Transverse colon (tissue), 4 donors: Measurements from ENCODE around the gene MARCHF3. TPM values are rescaled to one million over a fixed set of nuclear protein-coding genes. Genes with fewer than 3 reads are reported as not detected.
"Not testable (repeated sequence)": the region's sequence is repeated elsewhere in the genome, so short reads cannot be mapped to it uniquely, and the experiment has no call there.

Experiments used
- DNase-seq: peaks from one replicate; pipeline ENCODE4 v3.0.0-alpha.2; 2019
- H3K27ac ChIP-seq, 4 donors: fragments of 200-600 bp; sonication (generic); 2 replicates each; pipeline ENCODE4 v1.5.1; 2016 to 2018; ENCODE audit warnings: inconsistent platforms in 4 of 4
- H3K27me3 ChIP-seq: fragments of 200-600 bp; sonication (generic); 2 replicates; pipeline ENCODE4 v1.5.1; 2017; ENCODE audit warnings: inconsistent platforms
- H3K36me3 ChIP-seq, 4 donors: fragments of 200-600 bp; sonication (generic); 2 replicates each; pipeline ENCODE4 v1.5.1; 2017 to 2019; ENCODE audit warnings: inconsistent platforms in 4 of 4
- H3K4me1 ChIP-seq, 4 donors: fragments of 200-600 bp; sonication (generic); 2 replicates each; pipeline ENCODE4 v1.5.1; 2017 to 2020; ENCODE audit warnings: inconsistent platforms in 4 of 4
- H3K4me3 ChIP-seq, 4 donors: fragments of 200-600 bp; sonication (generic); 1 replicate in 1 of 4; 2 replicates in 3 of 4; pipeline versions ENCODE4 v1.5.1 to v1.6.1; 2017 to 2019; ENCODE audit warnings: inconsistent platforms in 4 of 4
- H3K9me3 ChIP-seq, 2 donors: fragments of 200-600 bp; sonication (generic); 2 replicates each; pipeline ENCODE4 v1.5.1; 2017 to 2019; ENCODE audit warnings: inconsistent platforms in 2 of 2
- CTCF ChIP-seq, 5 experiments: fragments of 200-600 bp in 3 of 5; fragments of 450-650 bp in 2 of 5; sonication (generic) in 3 of 5; IDR thresholded peaks; 1 replicate in 2 of 5; 2 replicates in 3 of 5; pipeline ENCODE4 v1.5.1; 2016 to 2017; ENCODE audit warnings: antibody characterized with exemption in 5 of 5, inconsistent platforms in 3 of 5, mild to moderate bottlenecking in 2 of 5, moderate library complexity in 1 of 5
- EP300 ChIP-seq: sonication (generic); formaldehyde crosslinking; IDR thresholded peaks from one replicate; pipeline ENCODE4 v1.6.1; 2017; ENCODE audit warnings: antibody characterized with exemption, low read depth
- POLR2A ChIP-seq: fragments of 450-650 bp; IDR thresholded peaks from one replicate; pipeline ENCODE4 v1.6.1; 2016; ENCODE audit warnings: antibody characterized with exemption, mild to moderate bottlenecking, moderate library complexity
- POLR2AphosphoS5 ChIP-seq, 3 donors: sonication (generic); formaldehyde crosslinking; IDR thresholded peaks; one replicate each; pipeline ENCODE4 v1.6.1; 2016; ENCODE audit warnings: antibody characterized with exemption in 3 of 3
- WGBS, 2 donors: methylation state at CpG; one replicate each; pipeline ENCODE4 v1.1.5; 2018; ENCODE audit warnings: low coverage in 1 of 2; 5-methylcytosine and 5-hydroxymethylcytosine counted together
- in situ Hi-C, 4 donors: fragments of 200-750 bp; cut with MboI; loops; one replicate each; pipeline versions ENCODE4 v1.15.0 to v1.15.1; 2017; ENCODE audit warnings: low sequenced_read_pairs in 3 of 4, low pct_ligation_motif_present in 1 of 4, low pct_unique_long_range_greater_than_20kb in 1 of 4
- intact Hi-C: fragments of 100-400 bp; cut with DNase I; formaldehyde crosslinking; loops from one replicate; pipeline ENCODE4 v1.15.1; 2023; ENCODE audit warnings: low total_unique reads
- total RNA-seq, 4 donors: library from RNA; depleted of rRNA; stranded (reverse); fragments of >200 nt; gene quantifications; one replicate each; pipeline ENCODE4 v1.1.0, GENCODE V29; 2016

Gene MARCHF3
- total RNA-seq, 4 donors from 2014 or later = 20.3 to 29.6 (median 23.0) TPM

- no peaks in the 10 kb centered on the region for H3K9me3 ChIP-seq
- H3K4me3 ChIP-seq = no peak overlapping the region
- no peak for DNase-seq
- in situ Hi-C loops = no loop called here
- no peaks in the 10 kb centered on the region for H3K36me3 ChIP-seq
- intact Hi-C loops = loop anchor here (10.0 kb wide), 1 partner anchor 168 kb away; no protein-coding TSS in a partner anchor
- H3K27ac ChIP-seq = no peak overlapping the region
- no peak for TF ChIP-seq POLR2A
- no peak for TF ChIP-seq POLR2AphosphoS5 (IDR thresholded peaks at IDR 0.05)
- no peak for TF ChIP-seq CTCF (IDR thresholded peaks at IDR 0.05)
- TF ChIP-seq EP300 = no peak
- WGBS, 2 donors = 82% methylated on average over 2 to 3 of the region's 3 CpGs
- H3K27me3 ChIP-seq = no peaks in the 10 kb centered on the region
- peaks cover 0 to 14% (median 0%) of the 10 kb centered on the region in 4 donors for H3K4me1 ChIP-seq
These were observed 7.5 kb downstream of the MARCHF3 start for GRCh38 chr5:127022846-127023245.

GRCh38 chr5:127019928-127020327, 10.4 kb downstream of the MARCHF3 start:
- Histone ChIP-seq H3K27ac (no peak overlapping the region), H3K36me3 (no peaks in the 10 kb centered on the region), H3K4me1 (peaks cover 0 to 7% (median 0%) of the 10 kb centered on the region in 4 donors), H3K9me3 (no peaks in the 10 kb centered on the region), H3K27me3 (no peaks in the 10 kb centered on the region), H3K4me3 (no peak overlapping the region)
- DNase-seq = no peak
- intact Hi-C loops = loop anchor here (10.0 kb wide), 1 partner anchor 165 kb away; no protein-coding TSS in a partner anchor
- TF ChIP-seq CTCF (IDR thresholded peaks at IDR 0.05) = no peak
- in situ Hi-C loops = no loop called here
- 38 to 50% methylated on average over 1 of the region's 1 CpG for WGBS, 2 donors

DNA sequence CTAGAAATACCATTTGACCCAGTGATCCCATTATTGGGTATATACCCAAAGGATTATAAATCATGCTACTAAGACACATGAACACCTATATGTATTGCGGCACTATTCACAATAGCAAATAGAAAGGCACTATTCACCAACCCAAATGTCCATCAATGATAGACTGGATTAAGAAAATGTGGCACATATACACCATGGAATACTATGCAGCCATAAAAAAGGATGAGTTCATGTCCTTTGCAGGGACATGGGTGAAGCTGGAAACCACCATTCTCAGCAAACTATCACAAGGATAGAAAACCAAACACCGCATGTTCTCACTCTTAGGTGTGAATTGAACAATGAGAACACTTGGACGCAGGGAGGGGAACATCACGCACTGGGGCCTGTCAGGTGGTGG, 13.6 kb downstream of the MARCHF3 start:
- H3K9me3 ChIP-seq, in situ Hi-C loops, intact Hi-C loops, DNase-seq, H3K27ac ChIP-seq, H3K36me3 ChIP-seq, H3K4me3 ChIP-seq, H3K27me3 ChIP-seq: not testable (repeated sequence)
- peaks cover 8 to 34% (median 11%) of the 10 kb centered on the region in 4 donors for H3K4me1 ChIP-seq
- WGBS, 2 donors = 96% methylated on average over 4 of the region's 4 CpGs

GRCh38 chr5:127015716-127016115, 14.6 kb downstream of the MARCHF3 start:
- no peak for TF ChIP-seq EP300
- no peak for TF ChIP-seq POLR2A
- TF ChIP-seq POLR2AphosphoS5 (IDR thresholded peaks at IDR 0.05) = no peak
- TF ChIP-seq CTCF (IDR thresholded peaks at IDR 0.05) = no peak
- no peaks in the 10 kb centered on the region for H3K27me3 ChIP-seq
- H3K4me3 ChIP-seq = no peak overlapping the region
- in situ Hi-C loops (no loop called here), intact Hi-C loops (no loop called here)
- H3K9me3 ChIP-seq = no peaks in the 10 kb centered on the region
- DNase-seq = no peak
- H3K36me3 ChIP-seq = no peaks in the 10 kb centered on the region
- 54 to 75% methylated on average over 3 to 4 of the region's 4 CpGs for WGBS, 2 donors
- peak overlapping the region; percentile 71 to 74 (median 73) for H3K27ac ChIP-seq
- peaks cover 8 to 34% (median 11%) of the 10 kb centered on the region in 4 donors for H3K4me1 ChIP-seq

DNA sequence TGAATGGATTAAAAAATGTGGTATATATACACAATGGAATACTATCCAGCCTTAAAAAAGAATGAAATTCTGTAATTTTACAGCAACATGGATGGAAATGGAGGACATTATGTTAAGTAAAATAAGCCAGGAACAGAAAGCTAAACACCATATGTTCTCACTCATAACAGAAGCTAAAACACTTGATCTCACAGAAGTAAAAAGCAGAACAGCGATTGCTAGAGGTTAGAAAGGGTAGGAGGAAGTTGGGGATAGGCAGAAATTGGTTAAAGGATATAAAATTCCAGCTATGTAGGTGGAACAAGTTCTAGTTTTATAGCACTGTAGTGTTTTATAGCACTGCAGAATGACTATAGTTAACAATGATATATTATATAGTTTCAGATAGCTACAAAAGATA, 15.8 kb downstream of the MARCHF3 start:
- Histone ChIP-seq H3K4me1 (peaks cover 8 to 35% (median 19%) of the 10 kb centered on the region in 4 donors), H3K27ac (peak overlapping the region; percentile 71 to 74 (median 73)), H3K4me3 (peak overlapping the region in 1 of 4 donors; percentile 12), H3K36me3 (no peaks in the 10 kb centered on the region), H3K27me3 (no peaks in the 10 kb centered on the region), H3K9me3 (no peaks in the 10 kb centered on the region)
- TF ChIP-seq POLR2AphosphoS5 (IDR thresholded peaks at IDR 0.05) (no peak), EP300 (no peak), CTCF (IDR thresholded peaks at IDR 0.05) (no peak), POLR2A (no peak)
- whole genome bisulfite sequencing, 2 donors = 19 to 29% methylated on average over 1 of the region's 1 CpG
- intact Hi-C loops = no loop called here
- in situ Hi-C loops = no loop called here
- no peak for DNase-seq
